Stimulated activated CD4-positive, alpha-beta T cell treated with anti-CD3 and anti-CD28 coated beads, Interleukin-4, amount 100 ng/mL, for 24 hours (primary cell): ENCODE data around the gene BCL11A.

Experiments
- DNase-seq: peaks from one replicate; pipeline ENCODE4 v3.0.0-alpha.2; 2020

BCL11A gene

DNA sequence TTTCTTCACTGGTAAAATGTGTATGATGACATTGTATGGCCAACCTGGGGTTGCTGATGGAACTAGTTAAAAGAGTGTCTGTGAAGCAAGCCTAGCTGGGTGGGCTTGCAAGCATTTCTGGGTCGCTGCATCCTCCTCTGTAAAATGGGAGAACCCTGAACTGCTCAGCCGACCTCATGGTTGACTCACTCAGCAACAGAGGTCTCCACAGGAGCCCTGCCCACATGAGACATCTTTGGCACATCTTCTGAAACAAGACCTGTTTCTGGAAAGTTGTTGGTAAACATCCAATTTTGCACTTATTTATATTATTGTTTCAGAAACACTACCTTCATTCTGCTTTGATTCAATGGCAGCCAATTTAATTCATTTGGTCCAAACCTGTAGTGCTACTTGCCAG is 52.6 kb downstream of the BCL11A start:
- DNase-seq = no peak

DNA sequence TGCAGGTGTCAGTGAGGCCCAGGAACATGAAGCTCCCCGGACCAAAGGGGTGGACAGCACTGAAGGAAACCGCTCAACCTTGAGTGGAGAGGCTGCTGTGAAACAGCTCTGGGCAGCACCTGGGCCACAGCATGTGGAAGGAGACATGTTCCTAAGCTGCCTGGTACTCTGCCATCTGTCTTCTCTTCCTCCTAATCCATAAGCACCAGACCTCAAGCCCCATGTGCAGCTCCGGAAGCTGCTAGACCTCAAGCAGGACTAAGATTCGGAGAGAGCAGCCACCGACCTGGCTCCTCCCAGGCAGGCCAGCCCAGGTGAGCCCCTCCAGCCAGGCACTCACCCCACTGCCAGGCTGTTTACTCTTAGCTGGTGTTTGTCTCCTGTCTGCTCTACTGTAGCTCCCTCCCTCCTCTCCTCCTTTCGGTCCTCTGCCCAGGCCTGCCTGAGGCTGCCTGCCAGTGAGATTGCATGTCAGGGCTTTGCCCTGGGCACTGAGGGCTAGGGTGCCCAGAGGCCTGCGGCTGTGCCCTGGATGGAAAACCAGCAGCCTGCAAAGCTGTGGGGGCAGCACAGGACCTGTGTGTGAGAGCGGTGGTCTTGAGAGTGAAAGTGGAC is 53.7 kb downstream of the BCL11A start:
- DNase-seq = no peak

DNA sequence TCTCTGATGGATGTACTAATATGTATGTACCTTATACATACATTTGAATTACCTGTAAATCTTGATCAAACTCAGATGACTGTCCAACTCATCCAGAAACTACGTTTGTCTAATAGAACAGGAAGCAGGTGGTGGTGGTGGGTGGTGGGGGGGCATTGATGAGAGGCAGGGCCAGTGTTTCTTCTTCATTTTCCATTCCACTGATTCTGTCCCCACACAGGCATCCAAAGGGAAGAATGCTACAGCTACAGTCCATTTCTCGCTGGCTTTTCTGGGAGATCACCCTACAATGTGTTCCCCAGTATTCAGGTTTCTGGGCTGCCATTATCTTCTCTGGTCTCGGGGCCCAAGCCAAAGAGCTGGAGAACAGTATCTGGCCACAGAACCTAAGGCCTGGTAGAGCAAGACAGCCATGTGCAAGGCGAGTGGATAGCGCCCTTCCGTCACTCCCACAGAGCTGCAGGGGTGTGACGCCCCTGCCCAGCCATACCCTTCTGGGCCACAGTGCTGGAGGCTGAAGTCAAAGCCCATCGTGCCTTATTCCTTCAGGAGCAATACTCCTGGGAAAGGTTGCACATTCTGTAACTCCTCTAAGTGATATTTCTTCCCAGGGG is 54.5 kb downstream of the BCL11A start:
- DNase-seq = no peak

DNA sequence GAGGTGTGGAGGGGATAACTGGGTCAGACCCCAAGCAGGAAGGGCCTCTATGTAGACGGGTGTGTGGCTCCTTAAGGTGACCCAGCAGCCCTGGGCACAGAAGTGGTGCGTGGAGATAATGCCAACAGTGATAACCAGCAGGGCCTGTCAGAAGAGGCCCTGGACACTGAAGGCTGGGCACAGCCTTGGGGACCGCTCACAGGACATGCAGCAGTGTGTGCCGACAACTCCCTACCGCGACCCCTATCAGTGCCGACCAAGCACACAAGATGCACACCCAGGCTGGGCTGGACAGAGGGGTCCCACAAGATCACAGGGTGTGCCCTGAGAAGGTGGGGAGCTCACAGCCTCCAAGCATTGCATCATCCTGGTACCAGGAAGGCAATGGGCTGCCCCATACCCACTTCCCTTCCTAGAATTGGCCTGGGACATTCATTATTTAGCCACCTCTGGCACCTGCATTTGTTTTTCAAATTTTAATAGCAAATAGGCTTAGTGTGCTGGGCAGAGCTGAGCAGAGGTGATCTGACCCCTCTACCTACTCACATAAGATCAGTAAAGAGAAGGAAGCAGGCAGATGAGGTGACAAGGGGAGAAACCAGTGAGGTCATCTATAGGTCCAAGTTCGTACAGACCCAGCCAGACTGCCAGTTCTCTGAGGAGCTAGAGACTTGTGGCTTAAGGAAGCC is 55.2 kb downstream of the BCL11A start:
- DNase-seq = no peak

DNA sequence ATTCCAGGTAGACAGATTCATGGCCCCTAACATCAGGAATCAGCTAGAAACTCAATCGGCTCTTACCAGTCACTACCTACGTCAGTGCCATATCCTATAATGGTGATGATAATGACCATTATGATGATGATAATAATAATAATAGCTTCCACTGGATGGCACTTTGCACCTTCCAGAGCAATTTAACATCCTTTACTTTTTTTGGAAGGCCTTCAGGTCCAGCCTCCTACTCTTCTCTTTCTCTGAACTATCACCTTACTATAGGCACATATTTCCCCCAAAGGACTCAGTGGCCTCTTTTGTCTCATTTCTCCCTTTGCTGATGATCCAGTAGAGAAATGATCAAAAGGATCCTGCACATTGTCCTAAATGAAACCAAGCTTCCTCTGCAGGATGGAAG is 56.0 kb downstream of the BCL11A start:
- no peak for DNase-seq

DNA sequence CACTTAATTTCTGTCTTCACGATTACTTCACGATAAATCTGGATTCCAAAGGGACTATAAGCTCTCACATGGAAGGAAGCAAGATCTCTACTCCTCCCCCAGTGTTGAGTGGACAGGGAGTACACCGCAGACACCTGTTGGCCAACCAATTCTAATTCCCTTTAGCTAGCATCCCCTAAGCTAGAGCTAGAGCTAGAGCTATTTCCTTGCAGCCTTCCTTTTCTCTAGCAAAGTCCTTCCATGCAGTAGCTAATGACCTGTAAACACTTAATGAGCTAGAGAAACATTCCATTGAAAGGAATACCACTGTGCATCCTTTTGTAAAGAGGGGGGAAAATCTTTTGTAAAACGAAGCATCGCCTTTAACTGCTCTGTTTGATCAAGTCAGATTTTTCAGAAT is 56.5 kb downstream of the BCL11A start:
- DNase-seq = no peak

DNA sequence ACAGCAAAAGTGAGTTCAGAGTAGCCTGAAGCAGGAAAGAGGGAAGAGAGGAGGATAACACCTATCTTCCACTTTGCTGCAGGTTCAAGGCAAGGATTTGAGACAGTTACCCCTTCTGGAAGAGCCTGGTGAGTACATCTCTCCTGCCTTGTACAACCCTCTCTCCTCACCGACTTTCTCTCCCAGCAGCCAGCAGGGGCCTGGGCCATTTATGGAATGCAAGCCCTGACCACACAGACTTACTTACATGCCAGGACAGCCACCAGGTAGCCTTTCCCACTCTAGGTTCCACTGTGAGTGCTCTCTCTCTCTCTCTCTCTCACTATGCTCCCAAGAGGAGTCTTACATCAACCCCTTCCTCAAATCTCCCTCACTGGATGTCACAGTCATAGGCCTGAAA is 57.0 kb downstream of the BCL11A start:
- DNase-seq = no peak

DNA sequence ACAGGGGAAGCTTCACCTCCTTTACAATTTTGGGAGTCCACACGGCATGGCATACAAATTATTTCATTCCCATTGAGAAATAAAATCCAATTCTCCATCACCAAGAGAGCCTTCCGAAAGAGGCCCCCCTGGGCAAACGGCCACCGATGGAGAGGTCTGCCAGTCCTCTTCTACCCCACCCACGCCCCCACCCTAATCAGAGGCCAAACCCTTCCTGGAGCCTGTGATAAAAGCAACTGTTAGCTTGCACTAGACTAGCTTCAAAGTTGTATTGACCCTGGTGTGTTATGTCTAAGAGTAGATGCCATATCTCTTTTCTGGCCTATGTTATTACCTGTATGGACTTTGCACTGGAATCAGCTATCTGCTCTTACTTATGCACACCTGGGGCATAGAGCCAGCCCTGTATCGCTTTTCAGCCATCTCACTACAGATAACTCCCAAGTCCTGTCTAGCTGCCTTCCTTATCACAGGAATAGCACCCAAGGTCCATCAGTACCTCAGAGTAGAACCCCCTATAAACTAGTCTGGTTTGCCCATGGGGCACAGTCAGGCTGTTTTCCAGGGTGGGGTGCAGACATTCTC is 58.3 kb downstream of the BCL11A start:
- DNase-seq = no peak

DNA sequence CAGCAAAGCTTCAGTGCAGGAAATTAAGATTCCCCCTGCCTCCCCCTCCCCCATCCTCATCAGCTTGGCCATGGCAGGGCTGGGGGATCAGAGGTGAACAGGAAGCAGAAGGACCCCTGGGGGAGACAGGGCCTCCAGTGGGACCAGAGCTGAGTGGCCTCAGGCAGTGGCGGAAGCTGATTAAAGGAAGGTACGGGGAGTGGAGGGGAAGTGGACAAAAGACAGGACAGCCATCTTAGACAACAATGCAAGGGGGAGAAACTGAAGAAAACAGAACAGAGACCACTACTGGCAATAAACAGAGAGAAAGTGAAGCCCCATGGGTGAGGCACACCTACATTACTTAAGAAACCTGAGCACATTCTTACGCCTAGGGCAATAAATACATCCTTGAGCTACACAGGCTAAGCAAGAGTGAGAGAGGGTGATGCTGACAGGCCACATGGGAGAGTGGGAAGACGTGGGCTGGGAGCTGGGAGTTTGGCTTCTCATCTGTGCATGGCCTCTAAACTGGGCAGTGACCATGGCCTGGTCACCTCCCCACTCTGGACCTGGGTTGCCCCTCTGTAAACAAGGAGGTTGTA is 59.6 kb downstream of the BCL11A start:
- DNase-seq = no peak

DNA sequence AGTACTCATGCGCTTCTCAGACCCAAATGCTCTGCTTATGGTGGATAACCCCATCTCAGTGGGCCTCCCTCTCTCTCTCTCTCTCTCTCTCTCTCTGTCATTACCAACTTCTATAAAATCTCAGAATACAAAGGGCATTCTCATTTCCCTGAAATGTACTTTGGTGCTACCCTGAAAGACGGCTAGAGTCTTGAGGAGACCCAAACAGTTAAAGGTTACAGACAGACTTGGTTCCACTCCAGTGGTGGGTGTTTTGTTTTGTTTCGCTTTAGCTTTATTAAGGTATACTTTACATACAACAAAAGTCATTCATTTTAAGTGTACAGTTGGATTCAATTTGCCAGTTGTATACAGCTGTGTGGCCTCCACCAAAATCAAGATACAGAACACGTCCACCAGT is 60.9 kb downstream of the BCL11A start:
- DNase-seq = no peak

DNA sequence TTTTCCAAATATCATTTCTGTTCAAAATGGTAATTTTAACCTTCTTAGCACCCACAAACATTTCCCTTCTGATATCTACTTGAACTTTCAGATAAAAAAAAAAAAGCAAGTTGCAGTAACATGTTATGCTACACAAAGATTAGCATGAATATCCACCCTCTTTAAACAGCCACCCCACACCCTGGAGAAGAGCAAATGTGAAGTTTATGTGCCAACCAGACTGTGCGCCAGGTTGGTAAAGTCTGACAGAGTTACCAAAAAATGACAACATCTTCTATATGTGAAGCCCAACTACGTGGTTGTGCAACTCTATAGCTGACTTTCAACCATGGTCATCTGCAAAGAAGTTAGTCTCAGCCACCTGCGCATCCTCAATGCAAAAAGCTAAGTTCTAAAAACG is 62.6 kb downstream of the BCL11A start:
- no peak for DNase-seq

DNA sequence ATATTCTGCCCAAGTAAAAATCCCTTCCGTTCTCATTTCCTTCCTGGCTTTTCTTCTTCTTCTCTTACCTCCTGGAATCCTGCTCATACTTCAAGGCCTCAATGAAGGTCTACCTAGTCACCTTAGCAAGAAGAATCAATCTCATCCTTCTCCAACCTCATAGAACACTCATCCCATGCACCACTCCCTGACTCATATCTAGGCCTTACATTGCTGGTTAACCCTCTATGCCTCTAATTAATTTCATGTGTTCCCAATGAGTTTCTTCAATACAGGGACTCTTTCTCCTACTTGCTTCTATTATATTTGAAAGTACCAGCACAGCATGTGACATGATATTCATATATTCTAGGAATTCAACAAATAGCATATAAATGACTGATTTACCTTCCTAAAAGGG is 63.0 kb downstream of the BCL11A start:
- DNase-seq = no peak

DNA sequence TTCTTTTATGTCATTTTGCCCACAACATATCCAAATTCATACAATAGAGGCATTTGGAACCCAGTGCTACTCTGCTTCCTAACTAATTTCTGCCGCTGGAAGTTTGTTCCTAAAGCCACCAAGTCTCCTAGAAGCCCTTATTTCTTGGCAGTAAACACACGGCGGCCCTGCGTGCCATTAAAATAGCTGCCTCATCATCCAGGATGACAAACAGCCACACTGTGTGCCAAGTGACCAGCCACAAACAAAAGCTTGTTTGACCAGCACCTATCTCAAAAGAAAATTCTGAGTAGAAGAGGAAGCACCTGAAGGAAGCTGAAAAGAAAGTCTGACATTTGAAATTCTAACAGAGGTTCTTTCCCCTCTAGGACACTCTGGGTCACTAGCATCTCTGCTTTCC is 64.2 kb downstream of the BCL11A start:
- DNase-seq = no peak

DNA sequence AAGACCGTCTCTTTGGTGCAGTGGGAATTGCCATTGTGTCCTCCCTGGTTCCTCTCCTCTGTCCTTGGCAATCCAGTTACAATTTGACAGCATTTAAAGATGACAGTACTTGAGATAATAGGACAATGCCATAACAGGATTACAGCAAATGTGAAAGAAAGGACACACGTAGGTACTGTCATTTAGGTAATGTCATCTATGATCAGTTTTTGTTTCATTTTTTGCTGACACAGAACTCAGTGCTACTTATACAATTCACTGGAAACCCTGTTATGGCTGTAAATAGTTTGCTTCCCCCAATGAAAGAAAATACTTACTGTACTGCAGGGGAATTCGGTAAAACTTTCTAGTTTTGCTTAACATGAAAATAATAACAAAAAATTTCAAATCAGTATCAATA is 65.2 kb downstream of the BCL11A start:
- DNase-seq = no peak

DNA sequence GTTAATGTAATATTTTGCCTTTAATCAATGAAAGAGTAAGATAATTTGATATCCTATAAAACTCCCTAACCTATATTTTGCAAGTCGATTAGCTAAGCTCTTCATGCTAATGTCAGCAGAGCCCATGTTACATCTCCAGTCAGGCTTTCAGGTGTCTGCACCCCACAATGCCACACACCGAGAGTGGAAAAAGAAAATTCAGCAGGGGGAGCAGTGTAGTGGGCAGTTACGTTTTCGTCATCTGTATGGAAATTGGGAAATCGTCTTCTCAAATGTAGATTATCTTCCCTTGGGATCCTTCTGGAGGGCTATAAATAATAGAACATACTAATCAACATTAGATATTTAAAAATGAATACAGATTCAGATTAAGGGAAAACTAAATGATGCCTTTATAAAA is 66.3 kb downstream of the BCL11A start:
- DNase-seq = no peak

DNA sequence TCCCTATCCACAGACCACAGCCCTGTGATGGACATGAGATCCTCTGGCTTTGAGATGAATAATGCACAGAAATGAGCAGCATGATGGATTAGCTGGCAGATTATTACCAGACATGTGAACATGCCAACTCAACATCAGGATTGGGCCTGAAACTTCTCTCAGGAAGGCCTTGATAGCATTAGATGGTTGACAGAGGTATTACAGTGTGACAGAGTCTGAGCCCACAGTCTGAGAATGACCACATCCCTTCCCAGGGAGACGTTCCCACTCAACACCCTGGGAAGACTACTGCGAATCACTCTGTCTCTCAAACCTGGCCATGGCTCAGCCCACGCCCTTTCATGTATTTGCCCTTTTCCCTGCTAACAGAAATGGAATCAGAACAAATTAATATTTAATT is 66.9 kb downstream of the BCL11A start:
- DNase-seq = no peak

DNA sequence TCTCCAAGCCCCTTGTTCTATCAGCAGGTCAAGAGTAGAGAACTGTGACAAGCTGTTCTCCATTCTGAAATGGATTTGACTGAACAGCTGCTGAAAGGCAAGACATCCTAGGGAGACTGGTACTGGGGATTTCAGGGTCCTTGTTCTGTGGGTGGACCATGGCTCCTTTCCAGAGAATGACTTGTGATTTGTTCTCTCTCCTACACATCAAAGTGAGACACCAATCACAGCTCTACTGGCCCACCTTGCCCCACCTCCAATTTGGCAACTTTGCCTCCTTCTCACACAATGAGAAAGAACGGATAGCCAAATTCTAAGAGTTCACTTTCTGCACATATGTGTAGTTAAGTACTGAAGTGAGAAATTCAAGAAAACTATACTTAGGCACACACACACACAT is 67.4 kb downstream of the BCL11A start:
- no peak for DNase-seq

DNA sequence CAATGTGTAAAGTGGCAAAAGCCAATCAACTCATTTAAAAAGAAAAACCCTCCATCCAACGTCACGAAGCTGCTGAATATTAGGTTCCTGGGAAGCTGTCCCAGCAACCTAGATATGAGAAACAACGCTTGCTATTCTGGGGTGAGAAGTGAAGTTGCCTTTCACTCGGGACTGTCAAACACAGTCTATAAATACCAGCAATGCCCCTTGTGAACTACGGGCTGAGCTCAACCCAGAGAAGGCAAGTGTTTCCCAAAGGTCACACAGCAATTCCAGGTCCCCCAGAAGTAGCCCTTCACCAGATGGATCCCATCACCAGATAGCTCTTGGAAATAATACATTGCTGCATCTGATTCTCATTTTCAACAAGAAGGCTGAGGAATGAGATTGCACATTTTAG is 67.9 kb downstream of the BCL11A start:
- DNase-seq = no peak

DNA sequence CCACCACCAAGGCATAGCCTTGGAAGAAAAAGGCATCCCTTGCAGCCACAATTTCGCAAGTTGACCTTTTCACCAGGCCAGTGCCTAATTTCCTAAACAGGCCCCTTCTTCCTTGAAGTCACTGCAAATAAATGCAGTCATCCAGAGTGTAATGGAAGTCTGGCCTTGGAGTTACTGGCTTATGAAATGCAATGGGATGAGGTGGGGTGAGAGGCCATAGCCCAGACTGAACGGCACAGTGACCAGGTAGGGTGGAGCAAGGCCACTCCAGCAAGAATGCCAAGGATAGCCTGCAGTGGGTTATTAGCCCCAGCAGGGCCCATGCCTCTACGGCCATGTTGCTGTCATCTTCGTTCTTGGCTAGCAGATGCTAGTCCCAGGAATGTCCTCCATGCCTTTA is 68.4 kb downstream of the BCL11A start:
- DNase-seq = no peak

DNA sequence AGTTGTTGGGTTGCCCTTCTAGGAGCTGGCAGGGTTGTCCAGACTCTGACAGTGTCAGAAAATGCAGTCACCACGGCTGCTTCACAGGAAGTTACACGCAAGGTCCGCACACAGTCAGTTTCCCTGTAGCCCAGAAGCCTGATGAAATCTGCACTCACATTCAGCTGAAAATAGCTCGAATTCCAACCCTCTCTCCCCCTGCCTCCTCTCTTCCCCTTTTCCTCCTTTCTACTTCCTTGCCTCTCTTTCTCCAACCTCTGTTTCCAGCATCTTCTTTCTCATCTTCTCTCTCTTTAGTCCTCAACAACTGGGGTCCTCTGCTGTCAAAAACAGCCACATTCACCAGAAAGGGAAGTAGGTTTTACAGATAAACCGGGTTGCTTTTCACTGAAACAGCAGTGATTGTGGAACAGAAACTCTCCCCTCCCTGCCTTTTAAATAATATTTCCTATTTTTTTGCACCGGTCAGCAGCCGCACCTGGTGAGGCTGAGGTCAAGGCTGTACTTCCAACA is 69.3 kb downstream of the BCL11A start:
- DNase-seq = no peak

DNA sequence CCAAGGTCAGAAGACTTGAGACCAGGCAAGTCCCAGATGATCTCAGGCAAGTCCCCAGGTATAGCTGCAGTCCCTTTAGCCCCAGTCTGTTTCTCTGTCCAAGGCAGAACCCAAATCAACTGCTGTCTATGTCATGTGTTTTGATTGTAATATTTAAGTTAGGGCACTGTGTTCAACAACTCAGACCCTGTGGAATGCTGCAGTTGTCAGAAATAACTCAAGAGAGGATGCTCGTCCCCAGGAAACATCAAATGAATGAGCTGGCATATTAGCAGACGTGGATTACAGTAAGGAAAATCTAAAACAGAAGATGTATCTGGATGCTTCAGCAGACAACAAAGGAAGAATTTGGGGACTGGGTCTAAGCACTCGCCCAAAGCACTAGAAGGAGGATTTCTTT is 70.1 kb downstream of the BCL11A start:
- no peak for DNase-seq

DNA sequence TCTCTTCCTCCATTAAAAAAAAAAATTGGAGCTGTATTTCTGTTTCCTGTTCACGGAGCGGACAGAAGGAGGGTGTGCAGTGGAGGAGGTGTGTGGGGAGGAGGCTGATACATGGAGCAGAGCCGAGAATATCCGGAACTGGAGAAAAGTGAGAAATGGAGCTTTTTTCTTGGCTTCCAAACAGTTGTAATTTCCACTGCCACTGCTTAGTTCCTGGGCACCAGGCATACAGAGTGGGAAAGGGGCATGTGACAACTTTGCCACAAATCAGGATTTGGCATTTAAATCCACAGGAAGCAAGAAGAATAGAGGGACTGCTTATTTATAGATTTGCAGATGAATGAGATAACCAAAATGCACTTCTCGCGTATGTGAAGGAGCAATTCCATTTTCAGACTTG is 71.2 kb downstream of the BCL11A start:
- no peak for DNase-seq

DNA sequence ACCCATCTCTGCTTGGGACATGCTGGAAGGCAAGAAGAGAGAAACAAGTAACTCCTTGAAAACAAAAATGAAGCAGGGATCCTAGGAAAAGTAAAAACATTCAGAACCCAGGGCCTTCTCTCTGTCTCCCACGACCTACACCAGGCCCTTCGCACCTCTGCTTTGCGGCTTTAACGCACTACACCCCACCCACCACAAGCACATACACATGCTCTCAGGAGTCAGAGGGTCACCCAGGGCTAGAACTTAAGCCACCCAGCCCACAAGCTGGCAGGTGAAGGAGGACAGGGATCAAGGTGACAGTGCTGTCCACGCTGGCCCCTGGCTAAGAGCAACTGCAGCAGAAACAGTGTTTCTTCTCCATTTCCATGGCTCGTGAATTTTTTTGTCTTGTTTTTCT is 72.2 kb downstream of the BCL11A start:
- DNase-seq = no peak
